ENCODE data around the gene OPALIN.

The OPALIN gene

GRCh38 chr10:96401036-96401435 is 42.2 kb upstream of the OPALIN start:
- DNase-seq: no peak
- peaks cover 3% of the 10 kb centered on the region for H3K9me3 ChIP-seq (ENCODE audit: severe bottlenecking)
- no peak overlapping the region for H3K27ac ChIP-seq
- H3K4me3 ChIP-seq (ENCODE audit: low read depth, low read length): no peak overlapping the region
- H3K27me3 ChIP-seq (ENCODE audit: insufficient read depth, low read depth, severe bottlenecking): no peaks in the 10 kb centered on the region
- H3K36me3 ChIP-seq: no peaks in the 10 kb centered on the region
- no peak for TF ChIP-seq CTCF (IDR thresholded peaks at IDR 0.05; ENCODE audit: low read depth, low read length)

- peaks cover 3% of the 10 kb centered on the region for H3K9me3 ChIP-seq (ENCODE audit: severe bottlenecking)
- no peak overlapping the region for H3K27ac ChIP-seq
- TF ChIP-seq CTCF (IDR thresholded peaks at IDR 0.05; ENCODE audit: low read depth, low read length): no peak
- H3K36me3 ChIP-seq: no peaks in the 10 kb centered on the region
- DNase-seq: no peak
- H3K4me3 ChIP-seq (ENCODE audit: low read depth, low read length): no peak overlapping the region
- H3K27me3 ChIP-seq (ENCODE audit: insufficient read depth, low read depth, severe bottlenecking): no peaks in the 10 kb centered on the region
Measured at GRCh38 chr10:96400465-96400864, 41.7 kb upstream of the OPALIN start.

GRCh38 chr10:96397902-96398301 is 39.1 kb upstream of the OPALIN start:
- Histone ChIP-seq H3K27ac (no peak overlapping the region), H3K36me3 (no peaks in the 10 kb centered on the region), H3K4me3 (ENCODE audit: low read depth, low read length) (no peak overlapping the region), H3K9me3 (ENCODE audit: severe bottlenecking) (no peaks in the 10 kb centered on the region), H3K27me3 (ENCODE audit: insufficient read depth, low read depth, severe bottlenecking) (no peaks in the 10 kb centered on the region)
- DNase-seq: no peak
- TF ChIP-seq CTCF (IDR thresholded peaks at IDR 0.05; ENCODE audit: low read depth, low read length): no peak

- DNase-seq: peak; percentile 72
- Histone ChIP-seq H3K27ac (no peak overlapping the region), H3K4me3 (ENCODE audit: low read depth, low read length) (no peak overlapping the region), H3K36me3 (no peaks in the 10 kb centered on the region), H3K9me3 (ENCODE audit: severe bottlenecking) (no peaks in the 10 kb centered on the region), H3K27me3 (ENCODE audit: insufficient read depth, low read depth, severe bottlenecking) (no peaks in the 10 kb centered on the region)
- peak; percentile 88 for TF ChIP-seq CTCF (IDR thresholded peaks at IDR 0.05; ENCODE audit: low read depth, low read length)
Measured at GRCh38 chr10:96395931-96396877, 37.4 kb upstream of the OPALIN start.

- H3K36me3 ChIP-seq: no peaks in the 10 kb centered on the region
- H3K9me3 ChIP-seq (ENCODE audit: severe bottlenecking): no peaks in the 10 kb centered on the region
- no peak overlapping the region for H3K4me3 ChIP-seq (ENCODE audit: low read depth, low read length)
- TF ChIP-seq CTCF (IDR thresholded peaks at IDR 0.05; ENCODE audit: low read depth, low read length): no peak
- H3K27ac ChIP-seq: no peak overlapping the region
- DNase-seq: no peak
- no peaks in the 10 kb centered on the region for H3K27me3 ChIP-seq (ENCODE audit: insufficient read depth, low read depth, severe bottlenecking)
Measured at GRCh38 chr10:96390460-96390864, 31.7 kb upstream of the OPALIN start.
